Measurements from ENCODE around the gene ARHGAP4.

DNA sequence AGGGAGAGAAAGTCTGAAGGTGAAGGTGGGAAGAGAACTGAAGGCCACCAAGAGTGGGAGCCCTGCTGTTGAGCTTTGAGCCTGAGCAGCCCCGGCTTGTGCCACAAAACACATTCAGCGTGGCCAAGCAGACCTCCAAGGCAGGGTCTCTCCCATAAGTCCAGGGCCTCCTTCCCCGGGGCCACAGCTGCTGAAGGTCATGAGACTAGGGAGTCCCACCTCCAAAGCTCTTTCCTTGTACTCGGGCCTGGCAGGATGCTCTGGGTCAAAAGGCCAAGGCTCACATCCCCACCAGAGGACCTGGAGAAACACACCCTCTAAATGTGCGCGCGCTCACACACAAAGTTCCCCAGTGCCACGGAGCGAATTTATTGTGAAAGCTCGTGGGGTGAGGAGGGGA, 3.5 kb upstream of the ARHGAP4 start:
- TF ChIP-seq, protein P1, sequence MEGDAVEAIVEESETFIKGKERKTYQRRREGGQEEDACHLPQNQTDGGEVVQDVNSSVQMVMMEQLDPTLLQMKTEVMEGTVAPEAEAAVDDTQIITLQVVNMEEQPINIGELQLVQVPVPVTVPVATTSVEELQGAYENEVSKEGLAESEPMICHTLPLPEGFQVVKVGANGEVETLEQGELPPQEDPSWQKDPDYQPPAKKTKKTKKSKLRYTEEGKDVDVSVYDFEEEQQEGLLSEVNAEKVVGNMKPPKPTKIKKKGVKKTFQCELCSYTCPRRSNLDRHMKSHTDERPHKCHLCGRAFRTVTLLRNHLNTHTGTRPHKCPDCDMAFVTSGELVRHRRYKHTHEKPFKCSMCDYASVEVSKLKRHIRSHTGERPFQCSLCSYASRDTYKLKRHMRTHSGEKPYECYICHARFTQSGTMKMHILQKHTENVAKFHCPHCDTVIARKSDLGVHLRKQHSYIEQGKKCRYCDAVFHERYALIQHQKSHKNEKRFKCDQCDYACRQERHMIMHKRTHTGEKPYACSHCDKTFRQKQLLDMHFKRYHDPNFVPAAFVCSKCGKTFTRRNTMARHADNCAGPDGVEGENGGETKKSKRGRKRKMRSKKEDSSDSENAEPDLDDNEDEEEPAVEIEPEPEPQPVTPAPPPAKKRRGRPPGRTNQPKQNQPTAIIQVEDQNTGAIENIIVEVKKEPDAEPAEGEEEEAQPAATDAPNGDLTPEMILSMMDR (IDR thresholded peaks at IDR 0.05): no peak
- no peak for TF ChIP-seq POLR2A (IDR thresholded peaks at IDR 0.05)

Measured in testis (tissue), 2 donors.